NCI-H1105 treated with DMSO at 0.1 percent for 48 hours (cell line): ENCODE data around the gene ROBO4.

ENCODE experiments used
- DNase-seq: peaks from one replicate; lab custom pipeline; 2025; lab: John Stamatoyannopoulos, UW

The ROBO4 gene

DNA sequence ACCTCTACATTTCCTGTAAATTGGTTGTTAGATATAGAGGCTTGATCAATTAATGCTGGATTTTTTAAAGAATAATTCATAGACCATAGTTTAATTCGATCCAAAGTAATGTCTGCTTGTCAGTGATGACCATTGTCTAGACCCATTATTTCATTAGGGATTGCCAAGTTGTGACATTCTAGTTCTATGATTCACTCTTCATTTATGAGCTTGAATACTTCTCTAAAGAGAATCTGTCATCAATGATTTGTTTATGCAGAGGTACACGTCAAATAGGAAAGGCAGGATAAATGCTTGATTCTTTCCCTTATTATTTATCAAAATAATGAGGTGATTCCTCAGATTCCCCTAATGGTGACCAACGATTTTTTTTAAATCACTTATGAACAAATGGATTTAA is 56.5 kb downstream of the ROBO4 start:
- no peak for DNase-seq

GRCh38 chr11:124840666-124841065 is 57.0 kb downstream of the ROBO4 start:
- no peak for DNase-seq

GRCh38 chr11:124839972-124840621 is 57.6 kb downstream of the ROBO4 start:
- DNase-seq: no peak

DNA sequence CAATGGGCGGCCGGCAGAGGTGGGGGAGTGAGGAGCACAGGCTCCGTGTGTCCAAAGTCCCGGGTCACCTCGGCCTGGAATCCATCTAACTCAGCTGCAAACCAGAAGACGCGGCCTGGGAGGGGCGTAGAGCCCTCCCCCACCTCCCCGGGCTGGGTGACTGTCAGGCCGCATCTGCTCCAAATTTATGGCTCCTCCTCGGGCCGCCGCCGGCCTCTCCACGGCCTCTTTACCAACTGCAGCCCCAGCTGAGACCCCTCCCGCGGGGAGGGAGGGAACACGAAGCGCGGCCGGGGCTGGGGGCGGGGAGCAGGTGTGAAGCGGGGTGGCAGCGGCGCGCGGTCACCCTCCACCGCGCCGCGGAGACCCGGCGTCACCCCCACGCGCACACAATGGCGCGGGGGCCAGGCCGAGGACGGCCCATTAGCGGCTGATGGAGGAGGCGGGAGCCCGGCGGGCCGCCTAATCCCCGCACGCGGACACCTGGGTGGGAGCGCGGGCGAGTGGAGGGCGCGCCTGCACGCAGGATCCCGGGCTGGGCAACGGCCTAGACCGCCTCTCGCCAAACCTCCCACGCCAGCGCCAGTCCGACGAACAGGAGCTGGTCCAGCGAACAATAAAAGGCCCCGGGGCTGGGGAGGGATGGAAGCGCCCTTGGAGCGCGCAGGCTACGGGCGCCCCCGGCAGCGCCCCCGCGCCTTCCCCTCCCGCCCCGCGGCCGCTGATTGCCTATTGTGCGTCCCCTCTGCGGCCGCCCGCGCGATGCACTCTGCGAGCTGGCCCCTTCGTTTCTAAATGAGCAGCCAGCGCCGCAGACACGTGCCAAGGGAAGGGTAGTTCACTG is 58.3 kb downstream of the ROBO4 start:
- peak; percentile 66 for DNase-seq

DNA sequence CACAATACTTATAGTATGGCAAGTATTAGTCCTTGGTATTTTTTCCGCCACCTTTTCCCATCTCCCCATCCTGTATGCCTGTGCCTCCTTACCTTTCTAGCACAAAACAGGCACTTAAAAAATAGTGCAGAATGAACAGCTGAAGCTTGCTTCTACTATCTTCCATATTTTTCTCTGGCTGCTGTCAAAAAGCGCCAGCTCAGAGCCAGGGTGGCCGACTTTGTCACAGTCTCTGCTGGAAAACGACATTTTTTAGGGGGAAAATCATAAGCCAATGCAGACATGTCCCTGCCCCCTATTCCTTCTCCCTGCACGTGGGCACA is 58.9 kb downstream of the ROBO4 start:
- DNase-seq: no peak

DNA sequence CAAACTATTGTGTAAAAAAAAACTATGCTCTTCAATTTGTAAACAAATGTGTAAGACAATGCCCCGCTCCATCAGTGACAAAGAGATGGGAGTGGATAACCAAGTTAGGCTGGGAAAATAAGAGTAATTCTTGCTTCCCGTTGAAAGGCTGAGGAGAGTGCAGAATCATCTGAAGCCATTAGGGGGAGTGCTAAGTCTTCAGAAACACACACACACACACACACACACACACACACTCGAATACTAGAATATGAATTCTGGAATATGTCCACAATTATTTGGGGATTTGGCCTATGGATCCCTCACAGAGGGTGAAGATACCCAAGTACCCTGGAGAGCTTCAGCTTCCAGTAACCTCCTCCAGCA is 60.2 kb downstream of the ROBO4 start:
- DNase-seq: peak; percentile 94

DNA sequence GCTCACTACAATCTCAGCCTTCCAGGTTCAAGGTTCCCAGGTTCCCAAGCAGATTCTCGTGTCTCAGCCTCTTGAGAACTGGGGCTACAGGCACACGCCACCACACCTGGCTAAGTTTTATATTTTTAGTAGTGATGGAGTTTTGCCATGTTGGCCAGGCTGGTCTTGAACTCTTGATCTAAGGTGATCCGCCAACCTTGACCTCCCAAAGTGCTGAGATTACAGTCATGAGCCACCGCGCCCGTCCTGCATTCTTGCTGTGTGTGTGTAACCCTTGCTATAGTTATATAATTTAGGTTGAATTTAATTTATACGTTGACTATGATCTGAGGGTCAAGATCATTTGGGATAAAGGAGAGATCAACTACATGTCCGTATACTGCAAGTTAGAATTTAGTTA is 61.7 kb downstream of the ROBO4 start:
- DNase-seq: no peak

- DNase-seq: no peak
Measured at GRCh38 chr11:124834526-124835180, 63.0 kb downstream of the ROBO4 start.
